ENCODE data around the gene PRPF6. TPM values are rescaled to one million over a fixed set of nuclear protein-coding genes. Genes with fewer than 3 reads are reported as not detected.

Gene PRPF6
- total and polyA plus RNA-seq, 2 donors (not counting 1 experiment from before 2014, with no cell fraction given): 31.7 to 82.9 TPM

- Mint-ChIP-seq H3K4me1 (peaks cover 10% of the 10 kb centered on the region), H3K4me3 (no peak overlapping the region), H3K9me3 (ENCODE audit: insufficient read depth) (no peaks in the 10 kb centered on the region), H3K27ac (no peak overlapping the region), H3K27me3 (peaks cover 35% of the 10 kb centered on the region)
- Histone ChIP-seq H2AFZ (ENCODE audit: insufficient read depth, low read depth, low read length, poor library complexity, severe bottlenecking) (no peak overlapping the region), H3K9ac (ENCODE audit: low read length) (no peak overlapping the region), H3K9me3 (ENCODE audit: control extremely low read depth in 1 of 3, control insufficient read depth in 2 of 3, insufficient read depth in 1 of 3, low read length in 2 of 3) (peaks cover 0 to 18% (median 0%) of the 10 kb centered on the region in 3 donors), H3K4me3 (ENCODE audit: control extremely low read depth in 1 of 5, extremely low read depth in 1 of 5, insufficient read depth in 1 of 5, low read depth in 2 of 5, low read length in 4 of 5) (no peak overlapping the region), H3K4me1 (ENCODE audit: control insufficient read depth in 2 of 2, insufficient read depth in 2 of 2, low read length in 2 of 2) (peaks cover 9 to 11% of the 10 kb centered on the region in 2 donors), H3K27ac (ENCODE audit: low read length in 2 of 2) (no peak overlapping the region), H3K27me3 (replicated peaks in 1 of 4; ENCODE audit: control extremely low read depth in 1 of 4, control insufficient read depth in 3 of 4, insufficient read depth in 4 of 4, low read length in 3 of 4) (peaks cover 0 to 73% (median 31%) of the 10 kb centered on the region in 4 experiments), H4K20me1 (ENCODE audit: control insufficient read depth, insufficient read depth, low read length, poor library complexity, severe bottlenecking) (no peaks in the 10 kb centered on the region), H3K4me2 (replicated peaks; ENCODE audit: low read depth, low read length, poor library complexity, severe bottlenecking) (no peak overlapping the region), H3K79me2 (ENCODE audit: control insufficient read depth, insufficient read depth, low read length) (no peaks in the 10 kb centered on the region), H3K36me3 (replicated peaks in 1 of 2; ENCODE audit: control extremely low read depth in 1 of 2, control insufficient read depth in 1 of 2, extremely low read depth in 1 of 2, insufficient read depth in 2 of 2, low read length in 1 of 2) (no peaks in the 10 kb centered on the region)
- TF ChIP-seq EZH2 (IDR thresholded peaks at IDR 0.05; ENCODE audit: borderline replicate concordance, insufficient read depth, low read depth, low read length, poor library complexity, severe bottlenecking): no peak
- TF ChIP-seq, protein P1, sequence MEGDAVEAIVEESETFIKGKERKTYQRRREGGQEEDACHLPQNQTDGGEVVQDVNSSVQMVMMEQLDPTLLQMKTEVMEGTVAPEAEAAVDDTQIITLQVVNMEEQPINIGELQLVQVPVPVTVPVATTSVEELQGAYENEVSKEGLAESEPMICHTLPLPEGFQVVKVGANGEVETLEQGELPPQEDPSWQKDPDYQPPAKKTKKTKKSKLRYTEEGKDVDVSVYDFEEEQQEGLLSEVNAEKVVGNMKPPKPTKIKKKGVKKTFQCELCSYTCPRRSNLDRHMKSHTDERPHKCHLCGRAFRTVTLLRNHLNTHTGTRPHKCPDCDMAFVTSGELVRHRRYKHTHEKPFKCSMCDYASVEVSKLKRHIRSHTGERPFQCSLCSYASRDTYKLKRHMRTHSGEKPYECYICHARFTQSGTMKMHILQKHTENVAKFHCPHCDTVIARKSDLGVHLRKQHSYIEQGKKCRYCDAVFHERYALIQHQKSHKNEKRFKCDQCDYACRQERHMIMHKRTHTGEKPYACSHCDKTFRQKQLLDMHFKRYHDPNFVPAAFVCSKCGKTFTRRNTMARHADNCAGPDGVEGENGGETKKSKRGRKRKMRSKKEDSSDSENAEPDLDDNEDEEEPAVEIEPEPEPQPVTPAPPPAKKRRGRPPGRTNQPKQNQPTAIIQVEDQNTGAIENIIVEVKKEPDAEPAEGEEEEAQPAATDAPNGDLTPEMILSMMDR (IDR thresholded peaks at IDR 0.05): no peak
- 90% methylated on average over 14 of the region's 15 CpGs for WGBS (ENCODE audit: insufficient coverage)
- ATAC-seq (ENCODE audit: low read depth): no peak
- POLR2A ChIA-PET: no interaction called here
- CTCF ChIA-PET: interaction anchor here (1.6 kb wide), 1 partner anchor 69 kb away, joined by 5 read pairs; no protein-coding TSS in a partner anchor
- no peak for DNase-seq
- intact Hi-C loops (cut with micrococcal nuclease): no loop called here
Observed at GRCh38 chr20:64051561-64052325, 70.8 kb downstream of the PRPF6 start.

DNA sequence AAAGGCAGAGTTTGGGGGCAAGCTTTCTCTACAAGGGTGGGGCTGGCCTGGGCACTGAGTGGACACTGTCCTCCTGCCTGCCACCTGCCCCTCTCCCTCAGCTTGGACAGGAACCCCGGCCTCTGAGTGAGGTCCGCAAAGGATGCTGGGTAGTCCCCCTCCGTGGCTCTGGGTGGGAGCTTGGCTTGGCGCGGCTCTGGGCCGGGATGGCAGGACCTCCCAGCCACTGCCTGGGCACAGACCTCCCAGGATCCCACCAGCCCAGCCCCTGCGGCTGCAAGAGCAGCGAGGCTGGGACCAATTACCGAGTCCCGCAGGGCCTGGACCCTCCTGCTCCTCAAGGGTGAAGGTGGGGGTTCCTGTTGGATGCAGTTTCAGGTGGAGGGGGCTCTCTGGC lies 71.4 kb downstream of the PRPF6 start:
- intact Hi-C loops (cut with micrococcal nuclease): no loop called here

More for the DNA sequence above, 71.4 kb downstream of the PRPF6 start:
- Mint-ChIP-seq H3K27ac (no peak overlapping the region), H3K4me3 (no peak overlapping the region), H3K4me1 (peaks cover 12% of the 10 kb centered on the region), H3K9me3 (ENCODE audit: insufficient read depth) (no peaks in the 10 kb centered on the region), H3K27me3 (peaks cover 29% of the 10 kb centered on the region)
- peaks cover 0 to 18% (median 0%) of the 10 kb centered on the region in 3 donors for H3K9me3 ChIP-seq (ENCODE audit: control extremely low read depth in 1 of 3, control insufficient read depth in 2 of 3, insufficient read depth in 1 of 3, low read length in 2 of 3)
- no peak overlapping the region for H3K4me3 ChIP-seq (ENCODE audit: control extremely low read depth in 1 of 5, extremely low read depth in 1 of 5, insufficient read depth in 1 of 5, low read depth in 2 of 5, low read length in 4 of 5)
- peaks cover 0 to 73% (median 29%) of the 10 kb centered on the region in 4 experiments for H3K27me3 ChIP-seq (replicated peaks in 1 of 4; ENCODE audit: control extremely low read depth in 1 of 4, control insufficient read depth in 3 of 4, insufficient read depth in 4 of 4, low read length in 3 of 4)
- H2AFZ ChIP-seq (ENCODE audit: insufficient read depth, low read depth, low read length, poor library complexity, severe bottlenecking): no peak overlapping the region
- POLR2A ChIA-PET: interaction anchor here (0.6 kb wide), 1 partner anchor 8 kb away, joined by 3 read pairs; no protein-coding TSS in a partner anchor
- no peaks in the 10 kb centered on the region for H3K36me3 ChIP-seq (replicated peaks in 1 of 2; ENCODE audit: control extremely low read depth in 1 of 2, control insufficient read depth in 1 of 2, extremely low read depth in 1 of 2, insufficient read depth in 2 of 2, low read length in 1 of 2)
- CTCF ChIA-PET: interaction anchor here (1.6 kb wide), 1 partner anchor 68 kb away, joined by 5 read pairs; no protein-coding TSS in a partner anchor
- H3K79me2 ChIP-seq (ENCODE audit: control insufficient read depth, insufficient read depth, low read length): no peaks in the 10 kb centered on the region
- H3K4me2 ChIP-seq (replicated peaks; ENCODE audit: low read depth, low read length, poor library complexity, severe bottlenecking): no peak overlapping the region
- no peak overlapping the region for H3K27ac ChIP-seq (ENCODE audit: low read length in 2 of 2)
- H3K4me1 ChIP-seq (ENCODE audit: control insufficient read depth in 2 of 2, insufficient read depth in 2 of 2, low read length in 2 of 2): peaks cover 12 to 14% of the 10 kb centered on the region in 2 donors
- WGBS (ENCODE audit: insufficient coverage): 94% methylated on average over 6 of the region's 10 CpGs
- DNase-seq: no peak
- H3K9ac ChIP-seq (ENCODE audit: low read length): no peak overlapping the region
- ATAC-seq (ENCODE audit: low read depth): no peak
- no peaks in the 10 kb centered on the region for H4K20me1 ChIP-seq (ENCODE audit: control insufficient read depth, insufficient read depth, low read length, poor library complexity, severe bottlenecking)
- no peak for TF ChIP-seq EZH2 (IDR thresholded peaks at IDR 0.05; ENCODE audit: borderline replicate concordance, insufficient read depth, low read depth, low read length, poor library complexity, severe bottlenecking)
- TF ChIP-seq, protein P1 (IDR thresholded peaks at IDR 0.05): no peak
